Fibroblast of lung (primary cell): Measurements from ENCODE around the gene TMEM223. TPM values are rescaled to one million over a fixed set of nuclear protein-coding genes. Genes with fewer than 3 reads are reported as not detected.

Source experiments
- DNase-seq, 2 donors: peaks; one replicate each; pipeline versions ENCODE4 v3.0.0 to v3.0.0-alpha.2; 2010; ENCODE audit warnings: low read depth in 2 of 2
- H2AFZ ChIP-seq: 2 replicates; pipeline ENCODE4 v1.5.1; 2012; ENCODE audit warnings: low read length, control low read depth, inconsistent platforms
- H3K27ac ChIP-seq: 2 replicates; pipeline ENCODE4 v1.5.1; 2011; ENCODE audit warnings: low read length, control low read depth; ENCODE audit not compliant: insufficient read depth
- H3K27me3 ChIP-seq: 2 replicates; pipeline ENCODE4 v1.5.1; 2011; ENCODE audit warnings: mild to moderate bottlenecking, low read length; ENCODE audit not compliant: control insufficient read depth, insufficient read depth
- H3K36me3 ChIP-seq: 2 replicates; pipeline ENCODE4 v1.5.1; 2011; ENCODE audit warnings: low read length; ENCODE audit not compliant: control insufficient read depth, insufficient read depth
- H3K4me1 ChIP-seq: 2 replicates; pipeline ENCODE4 v1.5.1; 2011; ENCODE audit warnings: low read length; ENCODE audit not compliant: control insufficient read depth, insufficient read depth; ENCODE audit errors: extremely low read depth
- H3K4me2 ChIP-seq: 2 replicates; pipeline ENCODE4 v1.5.1; 2011; ENCODE audit warnings: low read length, control low read depth; ENCODE audit not compliant: insufficient read depth; ENCODE audit errors: extremely low read depth
- H3K4me3 ChIP-seq, 4 experiments: fragments of 200-600 bp in 1 of 4; sonication (generic) in 1 of 4; replicated peaks in 1 of 4; 2 replicates each; pipeline ENCODE4 v1.5.1; 2011 to 2016; ENCODE audit warnings: low read length in 4 of 4, low read depth in 3 of 4, mild to moderate bottlenecking in 3 of 4, control low read depth in 2 of 4, inconsistent platforms in 1 of 4, mixed read lengths in 1 of 4; ENCODE audit not compliant: insufficient read depth in 1 of 4; ENCODE audit errors: control extremely low read depth in 1 of 4
- H3K79me2 ChIP-seq: 2 replicates; pipeline ENCODE4 v1.5.1; 2012; ENCODE audit warnings: mild to moderate bottlenecking, low read length, inconsistent platforms; ENCODE audit not compliant: control insufficient read depth, insufficient read depth
- H3K9ac ChIP-seq: 2 replicates; pipeline ENCODE4 v1.5.1; 2011; ENCODE audit warnings: mild to moderate bottlenecking, low read length, control low read depth; ENCODE audit not compliant: insufficient read depth
- H3K9me3 ChIP-seq: 2 replicates; pipeline ENCODE4 v1.5.1; 2012; ENCODE audit warnings: low read depth, low read length; ENCODE audit not compliant: control insufficient read depth, insufficient read depth
- H4K20me1 ChIP-seq: 2 replicates; pipeline ENCODE4 v1.5.1; 2011; ENCODE audit warnings: low read length; ENCODE audit not compliant: control insufficient read depth, insufficient read depth; ENCODE audit errors: extremely low read depth
- CTCF ChIP-seq, 2 donors: IDR thresholded peaks in 1 of 2; conservative IDR thresholded peaks in 1 of 2; 1 replicate in 1 of 2; 2 replicates in 1 of 2; pipeline ENCODE4 v1.5.1; 2011 to 2012; ENCODE audit warnings: low read length in 2 of 2, control low read depth in 1 of 2, inconsistent platforms in 1 of 2, low read depth in 1 of 2, mild to moderate bottlenecking in 1 of 2
- EZH2 ChIP-seq: IDR thresholded peaks from 2 replicates; pipeline ENCODE4 v1.5.1; 2012; ENCODE audit warnings: low read length, control low read depth, mild to moderate bottlenecking; ENCODE audit errors: missing control alignments
- polyA plus RNA-seq, 2 donors: library from polyadenylated mRNA; depleted of rRNA in 1 of 2; stranded (reverse) in 1 of 2; unstranded in 1 of 2; fragments of >200 nt; gene quantifications; 2 replicates each; pipeline ENCODE4 v1.2.1, GENCODE V29; 2011 to 2012; ENCODE audit warnings: missing spikeins in 1 of 2
- total RNA-seq: library from RNA; depleted of rRNA; stranded (reverse); fragments of >200 nt; gene quantifications from 2 replicates; pipeline ENCODE4 v1.2.1, GENCODE V29; 2014

TMEM223 gene
- total and polyA plus RNA-seq, 2 donors (not counting 1 experiment from before 2014, with no cell fraction given): 11.7 to 15.4 TPM

DNA sequence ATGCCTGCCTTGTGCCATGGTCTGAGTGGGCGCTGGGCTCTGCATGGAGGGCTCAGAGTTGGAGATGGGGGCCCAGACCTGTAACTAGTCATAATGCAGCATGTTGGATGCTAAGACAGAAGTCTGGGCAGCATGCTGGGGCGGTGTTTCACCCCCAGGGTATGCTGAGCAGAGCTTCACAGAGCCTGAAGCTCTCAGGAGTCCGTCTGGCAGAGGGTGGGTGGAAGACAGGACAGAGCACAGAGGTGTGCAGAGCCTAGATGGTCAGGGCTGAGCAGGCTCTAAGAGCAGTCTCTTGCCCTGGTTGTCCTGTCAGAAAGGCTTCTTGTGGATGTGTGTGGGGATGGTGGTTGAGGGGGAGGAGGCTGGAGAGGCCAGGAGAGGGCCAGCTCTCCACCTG is 13.4 kb downstream of the TMEM223 start:
- TF ChIP-seq CTCF (conservative IDR thresholded peaks at IDR 0.05 in 1 of 2, IDR thresholded peaks at IDR 0.05 in 1 of 2; ENCODE audit: low read depth in 1 of 2, low read length in 2 of 2) (no peak), EZH2 (no peak)
- Histone ChIP-seq H3K4me3 (no peak overlapping the region), H3K4me2 (no peak overlapping the region), H3K4me1 (no peaks in the 10 kb centered on the region), H3K27me3 (no peaks in the 10 kb centered on the region), H3K27ac (no peak overlapping the region), H2AFZ (no peak overlapping the region), H3K36me3 (peaks cover 17% of the 10 kb centered on the region), H3K79me2 (peaks cover 4% of the 10 kb centered on the region), H4K20me1 (no peaks in the 10 kb centered on the region), H3K9me3 (no peaks in the 10 kb centered on the region), H3K9ac (no peak overlapping the region)
- DNase-seq: no peak

GRCh38 chr11:62777389-62777788 is 14.4 kb downstream of the TMEM223 start:
- Histone ChIP-seq H3K9ac (no peak overlapping the region), H2AFZ (no peak overlapping the region), H3K27ac (no peak overlapping the region), H3K36me3 (peaks cover 13% of the 10 kb centered on the region), H3K4me3 (no peak overlapping the region), H3K4me2 (no peak overlapping the region), H3K4me1 (no peaks in the 10 kb centered on the region), H4K20me1 (no peaks in the 10 kb centered on the region), H3K79me2 (peaks cover 7% of the 10 kb centered on the region), H3K27me3 (no peaks in the 10 kb centered on the region), H3K9me3 (no peaks in the 10 kb centered on the region)
- TF ChIP-seq EZH2 (no peak), CTCF (conservative IDR thresholded peaks at IDR 0.05 in 1 of 2, IDR thresholded peaks at IDR 0.05 in 1 of 2; ENCODE audit: low read depth in 1 of 2, low read length in 2 of 2) (no peak)
- DNase-seq: no peak

GRCh38 chr11:62775646-62776045 is 16.2 kb downstream of the TMEM223 start:
- peaks cover 10% of the 10 kb centered on the region for H3K36me3 ChIP-seq
- TF ChIP-seq CTCF (conservative IDR thresholded peaks at IDR 0.05 in 1 of 2, IDR thresholded peaks at IDR 0.05 in 1 of 2; ENCODE audit: low read depth in 1 of 2, low read length in 2 of 2) (no peak), EZH2 (no peak)

More at GRCh38 chr11:62775646-62776045, 16.2 kb downstream of the TMEM223 start:
- no peak overlapping the region for H2AFZ ChIP-seq
- H3K9ac ChIP-seq: no peak overlapping the region
- H3K4me3 ChIP-seq: no peak overlapping the region
- DNase-seq: no peak
- H3K9me3 ChIP-seq: no peaks in the 10 kb centered on the region
- no peaks in the 10 kb centered on the region for H3K27me3 ChIP-seq
- H3K4me2 ChIP-seq: no peak overlapping the region
- H3K4me1 ChIP-seq: peaks cover 3% of the 10 kb centered on the region
- no peak overlapping the region for H3K27ac ChIP-seq
- H4K20me1 ChIP-seq: no peaks in the 10 kb centered on the region
- H3K79me2 ChIP-seq: peaks cover 12% of the 10 kb centered on the region
